Osteocyte (in vitro differentiated cells): ENCODE measurements around the gene ATOX1. TPM values are rescaled to one million over a fixed set of nuclear protein-coding genes. Genes with fewer than 3 reads are reported as not detected.

Source experiments
- DNase-seq: peaks from one replicate; pipeline ENCODE4 v3.0.0; 2021; ENCODE audit warnings: mixed read lengths; ENCODE audit not compliant: unreplicated experiment; ENCODE audit errors: extremely low spot score
- H3K27ac Mint-ChIP-seq: one replicate; pipeline ENCODE4 v1.8.0; 2021; ENCODE audit warnings: mild to moderate bottlenecking, mixed read lengths; ENCODE audit not compliant: unreplicated experiment
- H3K27me3 Mint-ChIP-seq: one replicate; pipeline ENCODE4 v1.8.0; 2021; ENCODE audit warnings: mixed read lengths; ENCODE audit not compliant: unreplicated experiment
- H3K36me3 Mint-ChIP-seq: one replicate; pipeline ENCODE4 v1.8.0; 2021; ENCODE audit warnings: mixed read lengths; ENCODE audit not compliant: unreplicated experiment
- H3K4me1 Mint-ChIP-seq: one replicate; pipeline ENCODE4 v1.8.0; 2021; ENCODE audit warnings: mixed read lengths; ENCODE audit not compliant: unreplicated experiment
- H3K4me3 Mint-ChIP-seq: one replicate; pipeline ENCODE4 v1.8.0; 2021; ENCODE audit warnings: mild to moderate bottlenecking, moderate library complexity, mixed read lengths; ENCODE audit not compliant: unreplicated experiment
- H3K9me3 Mint-ChIP-seq: one replicate; pipeline ENCODE4 v1.8.0; 2021; ENCODE audit warnings: mixed read lengths; ENCODE audit not compliant: unreplicated experiment
- CTCF ChIP-seq: fragments of 200-600 bp; sonication (generic); IDR thresholded peaks from 2 replicates; pipeline ENCODE4 v1.5.0; 2021; ENCODE audit warnings: antibody characterized with exemption, mild to moderate bottlenecking, moderate library complexity
- total RNA-seq: library from RNA; stranded (reverse); gene quantifications from 2 replicates; pipeline ENCODE4 v1.2.1, GENCODE V29; 2021

Gene ATOX1
- total RNA-seq, 1 donor from 2014 or later, result 104 TPM

- no peaks in the 10 kb centered on the region for H3K9me3 Mint-ChIP-seq
- H3K4me1 Mint-ChIP-seq, result peaks cover 9% of the 10 kb centered on the region
- no peak overlapping the region for H3K4me3 Mint-ChIP-seq
- H3K36me3 Mint-ChIP-seq, result peaks cover 69% of the 10 kb centered on the region
- no peaks in the 10 kb centered on the region for H3K27me3 Mint-ChIP-seq
- H3K27ac Mint-ChIP-seq, result no peak overlapping the region
- no peak for TF ChIP-seq CTCF
- no peak for DNase-seq
Measured at GRCh38 chr5:151798674-151799073, 40.2 kb upstream of the ATOX1 start.

- no peak for TF ChIP-seq CTCF
- Mint-ChIP-seq H3K4me1 (no peaks in the 10 kb centered on the region), H3K27ac (no peak overlapping the region), H3K4me3 (no peak overlapping the region), H3K36me3 (peaks cover 73% of the 10 kb centered on the region), H3K9me3 (no peaks in the 10 kb centered on the region), H3K27me3 (no peaks in the 10 kb centered on the region)
- DNase-seq, result no peak
Measured at GRCh38 chr5:151795426-151795825, 37.0 kb upstream of the ATOX1 start.

- TF ChIP-seq CTCF, result no peak
- Mint-ChIP-seq H3K4me1 (peaks cover 1% of the 10 kb centered on the region), H3K4me3 (no peak overlapping the region), H3K27me3 (no peaks in the 10 kb centered on the region), H3K36me3 (peaks cover 73% of the 10 kb centered on the region), H3K27ac (no peak overlapping the region), H3K9me3 (no peaks in the 10 kb centered on the region)
- no peak for DNase-seq
Measured at GRCh38 chr5:151793358-151793757, 34.9 kb upstream of the ATOX1 start.

- peaks cover 33% of the 10 kb centered on the region for H3K4me1 Mint-ChIP-seq
- no peak for TF ChIP-seq CTCF
- H3K4me3 Mint-ChIP-seq, result no peak overlapping the region
- DNase-seq, result no peak
- H3K36me3 Mint-ChIP-seq, result peaks cover 44% of the 10 kb centered on the region
- no peaks in the 10 kb centered on the region for H3K9me3 Mint-ChIP-seq
- H3K27ac Mint-ChIP-seq, result no peak overlapping the region
- H3K27me3 Mint-ChIP-seq, result no peaks in the 10 kb centered on the region
Measured at GRCh38 chr5:151787817-151788216, 29.4 kb upstream of the ATOX1 start.

- Mint-ChIP-seq H3K4me1 (peaks cover 45% of the 10 kb centered on the region), H3K4me3 (no peak overlapping the region), H3K9me3 (no peaks in the 10 kb centered on the region), H3K36me3 (peaks cover 33% of the 10 kb centered on the region), H3K27me3 (no peaks in the 10 kb centered on the region), H3K27ac (no peak overlapping the region)
- DNase-seq, result no peak
- TF ChIP-seq CTCF, result no peak
Measured at GRCh38 chr5:151786468-151786867, 28.0 kb upstream of the ATOX1 start.
